Measurements from ENCODE around the gene ZNF446. TPM values are rescaled to one million over a fixed set of nuclear protein-coding genes. Genes with fewer than 3 reads are reported as not detected.
A peak's percentile ranks its signal among the peaks of the same experiment; 100 is the strongest.

The ZNF446 gene
- total RNA-seq, 2 donors from 2014 or later, result 8.2 to 10.4 TPM

DNA sequence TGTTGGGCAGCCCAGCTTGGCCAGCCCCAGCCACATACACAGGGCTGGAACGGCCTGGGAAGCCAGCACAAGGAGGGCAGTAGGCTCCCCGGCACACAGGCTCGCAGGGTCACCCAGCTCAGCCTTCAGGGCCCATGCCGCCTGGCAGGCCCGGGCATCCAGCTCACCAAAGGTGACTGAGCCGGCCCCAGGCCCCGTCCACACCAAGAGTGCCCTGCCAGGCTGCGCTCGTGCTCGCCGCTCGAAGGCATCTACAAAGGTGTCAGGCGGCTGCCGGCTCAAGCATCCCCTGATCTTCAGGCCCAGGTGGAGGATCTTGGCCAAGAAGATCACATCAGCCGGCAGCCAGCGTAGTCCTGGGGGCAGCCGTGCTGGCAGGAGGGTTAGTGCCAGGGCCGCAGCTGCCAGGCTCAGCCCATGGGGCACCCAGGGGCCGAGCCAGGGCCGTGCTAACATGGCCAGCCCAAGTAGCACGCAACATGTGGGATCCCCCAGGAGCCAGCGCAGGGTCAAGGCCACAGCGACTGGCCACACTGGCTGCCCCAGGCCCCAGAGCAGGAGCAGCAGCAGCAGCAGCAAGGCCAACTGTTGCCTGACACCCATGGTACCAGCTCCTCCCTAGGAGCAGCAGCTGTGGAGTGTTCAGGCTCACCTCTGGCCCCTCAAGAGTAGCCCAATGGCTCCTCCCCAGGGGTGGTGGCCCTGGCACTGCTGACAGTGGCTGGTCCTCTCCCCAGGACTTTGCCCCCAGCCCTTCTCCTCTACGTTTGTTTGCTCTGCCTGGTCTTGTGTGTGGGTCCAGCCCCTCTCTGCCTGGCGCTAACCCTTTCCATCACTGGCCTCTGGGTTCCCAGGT, 35.4 kb downstream of the ZNF446 start, which contains the start of gene SLC27A5:
TSS of gene SLC27A5 (minus strand) at position 640 of the 856 bp plus-strand sequence. CDS start at position 603, 37 bp downstream.
- TF ChIP-seq POLR2A (IDR thresholded peaks at IDR 0.05), result no peak
- TF ChIP-seq, protein P1, sequence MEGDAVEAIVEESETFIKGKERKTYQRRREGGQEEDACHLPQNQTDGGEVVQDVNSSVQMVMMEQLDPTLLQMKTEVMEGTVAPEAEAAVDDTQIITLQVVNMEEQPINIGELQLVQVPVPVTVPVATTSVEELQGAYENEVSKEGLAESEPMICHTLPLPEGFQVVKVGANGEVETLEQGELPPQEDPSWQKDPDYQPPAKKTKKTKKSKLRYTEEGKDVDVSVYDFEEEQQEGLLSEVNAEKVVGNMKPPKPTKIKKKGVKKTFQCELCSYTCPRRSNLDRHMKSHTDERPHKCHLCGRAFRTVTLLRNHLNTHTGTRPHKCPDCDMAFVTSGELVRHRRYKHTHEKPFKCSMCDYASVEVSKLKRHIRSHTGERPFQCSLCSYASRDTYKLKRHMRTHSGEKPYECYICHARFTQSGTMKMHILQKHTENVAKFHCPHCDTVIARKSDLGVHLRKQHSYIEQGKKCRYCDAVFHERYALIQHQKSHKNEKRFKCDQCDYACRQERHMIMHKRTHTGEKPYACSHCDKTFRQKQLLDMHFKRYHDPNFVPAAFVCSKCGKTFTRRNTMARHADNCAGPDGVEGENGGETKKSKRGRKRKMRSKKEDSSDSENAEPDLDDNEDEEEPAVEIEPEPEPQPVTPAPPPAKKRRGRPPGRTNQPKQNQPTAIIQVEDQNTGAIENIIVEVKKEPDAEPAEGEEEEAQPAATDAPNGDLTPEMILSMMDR (IDR thresholded peaks at IDR 0.05), result no peak
- peaks cover 35% of the 10 kb centered on the region for H3K4me1 ChIP-seq
- H3K36me3 ChIP-seq (replicated peaks in 1 of 2; ENCODE audit: insufficient read depth in 1 of 2, low read depth in 2 of 2), result peaks cover 0 to 4% of the 10 kb centered on the region in 2 donors
- no peak within 1 kb of the TSS for H3K4me3 ChIP-seq
- ATAC-seq (no peak), DNase-seq (no peak)
- intact Hi-C loops (cut with DNase I), result no loop called here
- no peak within 1 kb of the TSS for H3K27ac ChIP-seq
- no peaks in the 10 kb centered on the region for H3K27me3 ChIP-seq
- no peaks in the 10 kb centered on the region for H3K9me3 ChIP-seq
- 47 to 80% methylated on average over 2 to 25 of the region's 25 CpGs for WGBS, 2 donors

GRCh38 chr19:58513213-58513693, 37.1 kb downstream of the ZNF446 start:
- no peak for DNase-seq
- TF ChIP-seq, protein P1 (IDR thresholded peaks at IDR 0.05), result no peak
- no peak for TF ChIP-seq POLR2A (IDR thresholded peaks at IDR 0.05)
- Histone ChIP-seq H3K9me3 (no peaks in the 10 kb centered on the region), H3K27ac (peak overlapping the region in 3 of 4 donors; percentile 32 to 78 (median 54)), H3K4me3 (no peak overlapping the region), H3K36me3 (replicated peaks in 1 of 2; ENCODE audit: insufficient read depth in 1 of 2, low read depth in 2 of 2) (peaks cover 0 to 7% of the 10 kb centered on the region in 2 donors), H3K27me3 (no peaks in the 10 kb centered on the region), H3K4me1 (peaks cover 45% of the 10 kb centered on the region)
- intact Hi-C loops (cut with DNase I), result no loop called here
- ATAC-seq, result peak; percentile 5
- WGBS, 2 donors, result 76 to 78% methylated on average over 6 to 10 of the region's 10 CpGs

DNA sequence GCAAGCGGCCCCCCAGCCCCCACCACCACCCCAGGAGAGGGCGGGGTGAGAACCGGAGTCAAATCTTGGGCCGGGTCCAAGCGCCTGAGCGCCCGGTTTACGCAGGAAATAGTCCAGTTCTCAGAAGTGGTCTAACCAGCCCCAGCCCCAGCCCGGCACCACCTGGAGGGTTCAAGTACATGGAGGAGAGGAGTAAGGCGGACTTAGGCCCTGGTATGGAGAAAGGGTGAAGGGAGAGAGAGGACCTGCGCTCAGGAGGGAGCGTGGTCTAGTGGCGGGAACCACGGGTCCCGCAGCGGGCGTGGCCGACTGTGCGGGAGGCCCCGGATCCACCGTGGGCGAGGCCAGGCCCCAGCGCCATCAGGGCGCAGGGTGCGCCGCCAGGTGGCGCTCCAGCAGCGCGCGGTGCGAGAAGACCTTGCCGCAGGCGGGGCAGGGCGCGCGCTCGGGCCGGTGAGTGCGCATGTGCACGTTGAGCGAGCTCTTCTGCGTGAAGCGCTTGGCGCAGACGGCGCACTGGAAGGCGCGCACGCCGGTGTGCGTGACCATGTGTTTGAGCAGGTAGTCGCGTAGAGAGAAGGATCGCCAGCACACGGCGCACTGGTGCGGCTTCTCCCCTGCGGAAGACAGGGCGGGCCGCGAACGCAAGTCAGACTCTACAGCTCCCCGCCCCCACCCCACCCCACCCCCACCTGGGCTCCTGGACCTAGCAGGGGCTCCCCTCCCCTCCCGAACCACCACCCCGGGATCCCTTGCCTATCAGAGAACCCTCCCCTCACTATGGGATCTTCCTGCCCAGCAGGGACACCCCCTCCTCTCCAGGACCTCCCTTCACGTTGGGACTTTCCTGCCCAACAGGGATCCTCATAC, 37.8 kb downstream of the ZNF446 start:
- Histone ChIP-seq H3K27me3 (no peaks in the 10 kb centered on the region), H3K9me3 (no peaks in the 10 kb centered on the region), H3K4me3 (peak overlapping the region in 1 of 2 donors; percentile 2), H3K4me1 (peaks cover 52% of the 10 kb centered on the region), H3K36me3 (replicated peaks in 1 of 2; ENCODE audit: insufficient read depth in 1 of 2, low read depth in 2 of 2) (peaks cover 0 to 7% of the 10 kb centered on the region in 2 donors), H3K27ac (peak overlapping the region in 3 of 4 donors; percentile 32 to 78 (median 54))
- intact Hi-C loops (cut with DNase I), result no loop called here
- 7 to 9% methylated on average over 26 to 66 of the region's 66 CpGs for WGBS, 2 donors
- peak; percentile 93 for ATAC-seq
- TF ChIP-seq, protein P1 (IDR thresholded peaks at IDR 0.05), result peak; percentile 68 to 96 (median 89)
- TF ChIP-seq POLR2A (IDR thresholded peaks at IDR 0.05), result peak; percentile 14 to 55 (median 44)
- peak; percentile 89 to 92 (median 91) for DNase-seq

DNA sequence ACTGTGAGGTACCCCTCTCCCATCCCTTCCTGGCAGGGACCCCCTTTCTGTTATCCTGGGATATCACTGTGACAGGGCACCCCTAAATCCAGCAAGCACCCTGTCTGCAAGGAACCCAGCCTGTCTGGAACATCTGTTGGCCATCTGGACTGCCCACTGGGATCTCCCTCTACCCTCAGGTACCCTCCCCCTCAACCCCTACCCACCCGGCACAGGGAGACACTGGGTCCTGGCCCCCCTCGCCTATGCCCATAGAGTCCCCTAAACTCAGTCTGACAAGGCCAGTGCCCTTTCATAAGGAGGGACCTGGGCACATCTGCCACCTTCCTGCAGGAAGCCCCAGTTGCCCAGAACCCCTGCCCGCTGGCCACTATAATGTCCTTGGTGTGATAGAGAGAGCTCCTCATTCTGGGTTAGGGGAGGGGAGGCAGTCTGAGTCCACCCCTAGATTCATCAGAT, 38.4 kb downstream of the ZNF446 start:
- peak overlapping the region in 1 of 2 donors; percentile 2 for H3K4me3 ChIP-seq
- TF ChIP-seq, protein P1 (IDR thresholded peaks at IDR 0.05), result no peak
- no peak for TF ChIP-seq POLR2A (IDR thresholded peaks at IDR 0.05)
- H3K9me3 ChIP-seq, result no peaks in the 10 kb centered on the region
- H3K27ac ChIP-seq, result peak overlapping the region in 2 of 4 donors; percentile 32 to 54
- peaks cover 0 to 7% of the 10 kb centered on the region in 2 donors for H3K36me3 ChIP-seq (replicated peaks in 1 of 2; ENCODE audit: insufficient read depth in 1 of 2, low read depth in 2 of 2)
- intact Hi-C loops (cut with DNase I), result no loop called here
- DNase-seq (no peak), ATAC-seq (no peak)
- H3K4me1 ChIP-seq, result peaks cover 52% of the 10 kb centered on the region
- 46 to 70% methylated on average over 2 to 3 of the region's 3 CpGs for WGBS, 2 donors
- H3K27me3 ChIP-seq, result no peaks in the 10 kb centered on the region
